SJSA1 (cell line): ENCODE data around the gene HSFY1. TPM values are rescaled to one million over a fixed set of nuclear protein-coding genes. Genes with fewer than 3 reads are reported as not detected.
"Not testable (repeated sequence)": the region's sequence is repeated elsewhere in the genome, so short reads cannot be mapped to it uniquely, and the experiment has no call there.

Experiments
- DNase-seq, 2 experiments: peaks; one replicate each; pipeline ENCODE4 v3.0.0-alpha.2; 2015 to 2020; ENCODE audit warnings: low spot score in 2 of 2, low read depth in 1 of 2
- H3K27ac ChIP-seq: fragments of 250-450 bp; sonication (Bioruptor Pico); 2 replicates; pipeline ENCODE4 v1.5.1; 2020; ENCODE audit warnings: mild to moderate bottlenecking, moderate library complexity
- H3K27me3 ChIP-seq: fragments of 250-450 bp; sonication (Bioruptor Pico); replicated peaks from 2 replicates; pipeline ENCODE4 v1.5.1; 2020; ENCODE audit warnings: mild to moderate bottlenecking, moderate library complexity
- H3K36me3 ChIP-seq: fragments of 250-450 bp; sonication (Bioruptor Pico); 2 replicates; pipeline ENCODE4 v1.5.1; 2020; ENCODE audit warnings: mild to moderate bottlenecking
- H3K4me1 ChIP-seq: fragments of 250-450 bp; sonication (Bioruptor Pico); replicated peaks from 2 replicates; pipeline ENCODE4 v1.6.1; 2021; ENCODE audit warnings: mild to moderate bottlenecking
- H3K4me3 ChIP-seq: fragments of 250-450 bp; sonication (Bioruptor Pico); 2 replicates; pipeline ENCODE4 v1.5.1; 2020; ENCODE audit warnings: mild to moderate bottlenecking
- H3K9me3 ChIP-seq: fragments of 250-450 bp; sonication (Bioruptor Pico); replicated peaks from 2 replicates; pipeline ENCODE4 v1.5.1; 2020; ENCODE audit warnings: mild to moderate bottlenecking
- total RNA-seq: library from RNA; depleted of rRNA; stranded (reverse); fragments of >200 nt; shearing (Covaris generic); gene quantifications from 2 replicates; pipeline ENCODE4 v1.2.3, GENCODE V29; 2014; rRNA removed

Gene HSFY1, protein sequence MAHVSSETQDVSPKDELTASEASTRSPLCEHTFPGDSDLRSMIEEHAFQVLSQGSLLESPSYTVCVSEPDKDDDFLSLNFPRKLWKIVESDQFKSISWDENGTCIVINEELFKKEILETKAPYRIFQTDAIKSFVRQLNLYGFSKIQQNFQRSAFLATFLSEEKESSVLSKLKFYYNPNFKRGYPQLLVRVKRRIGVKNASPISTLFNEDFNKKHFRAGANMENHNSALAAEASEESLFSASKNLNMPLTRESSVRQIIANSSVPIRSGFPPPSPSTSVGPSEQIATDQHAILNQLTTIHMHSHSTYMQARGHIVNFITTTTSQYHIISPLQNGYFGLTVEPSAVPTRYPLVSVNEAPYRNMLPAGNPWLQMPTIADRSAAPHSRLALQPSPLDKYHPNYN
- total RNA-seq: not detected in 2 replicates

DNA sequence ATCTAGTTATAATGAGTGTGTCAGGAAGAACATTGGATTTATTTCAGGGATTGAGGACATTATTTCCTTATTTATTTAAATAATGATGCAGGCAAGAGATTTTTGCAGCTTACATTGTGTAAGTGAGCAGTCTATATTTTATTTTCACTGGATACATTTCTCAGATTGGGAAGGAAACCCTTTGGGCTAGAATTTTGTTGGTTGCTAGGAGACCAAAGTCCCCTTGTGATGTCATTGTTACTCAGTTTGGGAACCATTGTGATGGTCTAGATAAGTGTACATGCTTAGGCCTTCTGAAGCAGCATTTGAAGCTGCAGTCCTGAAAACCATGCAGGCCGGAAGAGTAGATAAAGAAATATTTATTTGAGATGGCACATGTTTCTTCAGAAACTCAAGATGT is at the start of gene HSFY1:
HSFY1 (plus strand) TSS at position 301 of the 400 bp plus-strand sequence; CDS start at position 369, 68 bp downstream.
- not testable (repeated sequence) for H3K9me3 ChIP-seq, H3K27me3 ChIP-seq, H3K36me3 ChIP-seq, H3K27ac ChIP-seq, H3K4me3 ChIP-seq, H3K4me1 ChIP-seq, DNase-seq

GRCh38 chrY:18504266-18504665 is 42.3 kb upstream of the HSFY1 start:
- H3K4me3 ChIP-seq, H3K36me3 ChIP-seq, H3K27me3 ChIP-seq, H3K9me3 ChIP-seq, H3K4me1 ChIP-seq, DNase-seq, H3K27ac ChIP-seq: not testable (repeated sequence)

- not testable (repeated sequence) for H3K4me3 ChIP-seq, H3K4me1 ChIP-seq, H3K27me3 ChIP-seq, DNase-seq, H3K27ac ChIP-seq, H3K36me3 ChIP-seq, H3K9me3 ChIP-seq
Measured at GRCh38 chrY:18530995-18531655, 15.4 kb upstream of the HSFY1 start.

GRCh38 chrY:18538952-18539351 is 7.6 kb upstream of the HSFY1 start:
- H3K4me3 ChIP-seq, H3K36me3 ChIP-seq, H3K27ac ChIP-seq, H3K9me3 ChIP-seq, H3K4me1 ChIP-seq, DNase-seq, H3K27me3 ChIP-seq: not testable (repeated sequence)

DNA sequence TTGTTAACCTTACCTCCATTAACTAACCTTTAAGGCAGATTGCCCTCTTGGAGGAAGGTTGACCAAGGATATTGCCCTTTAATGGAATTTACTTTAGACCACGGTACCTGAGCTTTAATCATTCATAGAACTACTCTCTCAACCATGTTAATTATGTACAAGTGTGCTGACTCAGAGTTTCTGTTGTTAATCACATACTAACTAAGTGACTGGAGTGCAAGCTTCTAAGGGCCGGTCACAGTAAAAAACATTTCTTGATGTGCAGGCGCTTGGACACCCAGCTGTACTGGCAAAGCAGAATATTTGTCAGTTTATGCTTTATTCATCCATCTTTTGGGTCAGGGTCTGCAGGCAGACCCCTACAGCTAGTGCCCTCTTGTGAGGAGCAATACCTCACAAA is 6.6 kb downstream of the HSFY1 start:
- not testable (repeated sequence) for H3K27me3 ChIP-seq, H3K4me1 ChIP-seq, H3K27ac ChIP-seq, DNase-seq, H3K4me3 ChIP-seq, H3K36me3 ChIP-seq, H3K9me3 ChIP-seq

DNA sequence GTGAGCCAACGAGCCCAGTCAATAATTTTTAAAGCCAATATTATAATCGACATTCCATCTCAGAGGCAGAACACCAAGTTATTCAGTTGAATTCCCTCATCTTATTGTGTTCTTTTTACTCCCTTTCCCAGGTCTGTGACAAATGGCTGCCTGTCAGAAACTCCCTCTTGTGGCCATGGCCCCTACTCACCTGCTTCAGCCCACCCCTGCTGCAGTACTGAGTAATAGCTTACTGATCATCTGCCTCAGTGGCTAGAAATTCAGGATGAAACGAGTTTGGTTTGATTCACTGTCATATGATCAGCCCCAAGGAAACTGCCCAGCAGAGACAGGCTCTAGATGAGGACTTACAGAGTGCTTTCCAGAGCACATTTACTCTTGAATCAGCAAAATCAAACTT is 19.4 kb downstream of the HSFY1 start:
- not testable (repeated sequence) for H3K4me3 ChIP-seq, DNase-seq, H3K36me3 ChIP-seq

More for the DNA sequence above, 19.4 kb downstream of the HSFY1 start:
- not testable (repeated sequence) for H3K27me3 ChIP-seq, H3K27ac ChIP-seq, H3K4me1 ChIP-seq, H3K9me3 ChIP-seq

Other genes starting within 250 kb of the HSFY1 start
- gene HSFY2, start 227.0 kb downstream of the HSFY1 start, total RNA-seq: not detected in 2 replicates